Middle frontal gyrus (tissue), 1 donor: ENCODE results near the gene CACNA1F.
A peak's percentile ranks its signal among the peaks of the same experiment; 100 is the strongest.

Experiments
- DNase-seq: peaks from one replicate; pipeline ENCODE4 v3.0.0-alpha.2; 2015; ENCODE audit warnings: low spot score; ENCODE audit errors: extremely low spot score

CACNA1F gene

DNA sequence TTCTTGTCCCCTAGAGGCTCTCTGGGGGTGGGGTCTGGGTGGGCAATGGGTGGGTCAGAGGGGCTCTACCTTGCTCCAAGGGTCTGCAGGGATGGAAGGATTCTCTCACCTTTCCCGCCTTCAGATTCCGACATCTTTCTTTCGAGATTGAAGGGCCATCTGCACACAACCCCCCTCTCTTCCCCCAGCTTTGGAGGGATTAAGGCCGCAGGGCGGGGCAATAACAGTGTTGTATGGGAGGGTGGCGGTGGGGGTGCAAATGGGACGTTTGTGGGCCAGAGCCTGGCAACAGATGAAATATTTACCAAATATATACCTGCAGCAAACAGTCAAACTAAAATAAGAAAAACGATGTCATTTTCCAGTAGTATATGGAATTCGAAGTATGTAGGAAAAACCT is at the start of gene CACNA1F:
Gene CACNA1F (minus strand): TSS at position 165 of the 400 bp plus-strand sequence. CDS start 31 bp downstream, at position 134.
- no peak for DNase-seq

GRCh38 chrX:49282647-49283011 is 49.5 kb upstream of the CACNA1F start:
- no peak for DNase-seq

- DNase-seq, result no peak
Measured at GRCh38 chrX:49278081-49278480, 44.9 kb upstream of the CACNA1F start.

DNA sequence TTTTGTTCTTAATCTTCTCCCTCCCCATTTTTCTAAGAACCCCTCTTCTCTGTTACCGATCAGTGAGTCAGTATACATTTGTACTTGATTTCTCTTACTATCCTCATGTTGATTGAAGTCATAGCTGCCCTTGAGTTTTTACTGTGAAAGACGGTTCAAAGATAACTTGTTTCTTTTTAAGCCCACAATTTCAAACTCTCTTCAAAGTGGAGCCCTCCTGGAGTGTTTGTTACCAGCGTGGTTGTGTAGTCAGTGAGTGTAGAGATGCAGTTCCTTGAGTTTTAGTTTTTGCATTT is 44.3 kb upstream of the CACNA1F start:
- DNase-seq, result no peak

GRCh38 chrX:49276671-49277534 is 43.8 kb upstream of the CACNA1F start:
- no peak for DNase-seq

DNA sequence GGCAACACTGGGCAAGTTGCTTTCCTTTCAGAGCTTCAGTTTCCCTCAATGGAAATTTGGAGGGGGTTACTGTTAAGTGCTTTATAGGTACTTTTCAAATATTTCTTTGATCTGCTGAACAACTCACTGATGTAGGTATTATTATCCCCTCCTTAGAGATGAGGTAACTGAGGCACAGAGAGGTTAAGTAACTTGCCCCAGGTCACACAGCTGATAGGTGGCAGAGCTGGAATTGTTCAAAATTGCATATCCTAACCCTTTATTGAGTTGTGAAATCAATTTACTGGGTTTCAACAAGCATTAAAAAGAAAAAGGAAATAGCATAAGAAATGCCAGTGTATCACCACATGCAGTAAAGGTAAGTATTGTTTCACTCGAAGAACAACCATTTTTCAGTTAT is 43.1 kb upstream of the CACNA1F start:
- no peak for DNase-seq

DNA sequence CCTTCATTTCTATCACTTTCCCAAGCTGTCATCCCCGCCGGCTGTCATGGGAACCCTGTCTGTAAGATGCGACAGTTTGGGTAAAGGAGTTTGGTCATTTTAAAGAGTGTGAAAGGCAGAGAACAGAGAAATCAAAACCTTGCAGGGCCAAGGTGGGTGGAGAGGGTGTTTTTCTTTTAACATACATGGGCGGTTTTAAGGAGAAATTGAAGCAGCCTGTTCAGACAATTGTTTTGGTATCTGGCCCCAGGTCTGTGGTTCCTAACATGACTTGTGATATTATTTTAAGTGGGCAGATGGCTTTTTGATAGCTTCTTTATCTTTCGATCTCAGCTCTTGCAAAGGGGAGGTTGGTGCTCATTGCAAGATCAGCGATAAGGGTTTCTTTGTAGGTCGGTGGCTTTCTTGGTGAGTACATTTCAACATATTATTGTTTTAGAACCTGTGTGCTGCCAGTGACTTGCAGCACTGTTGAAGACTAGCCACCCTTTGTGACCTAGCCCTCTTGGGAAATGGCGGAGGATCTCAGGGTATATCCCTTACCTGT is 40.1 kb upstream of the CACNA1F start:
- no peak for DNase-seq

DNA sequence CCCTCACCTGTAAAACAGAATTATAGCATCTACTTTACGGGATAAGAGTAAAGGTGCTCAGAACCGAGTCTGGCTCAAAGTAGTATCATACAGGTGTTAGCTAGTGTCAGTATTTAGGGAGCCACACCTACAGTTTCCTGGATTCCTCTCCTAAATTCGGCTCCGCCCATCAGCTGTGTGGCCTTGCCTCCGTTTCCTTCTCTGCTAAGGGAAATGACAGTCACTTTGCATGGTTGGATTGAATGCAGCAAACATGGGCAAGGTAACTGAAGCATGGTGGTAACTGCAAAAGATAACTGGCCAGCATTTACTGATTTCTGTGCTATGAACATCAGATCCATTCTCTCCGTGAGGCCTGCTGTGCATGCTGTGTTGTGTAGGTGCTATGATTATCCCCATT is 39.3 kb upstream of the CACNA1F start:
- DNase-seq, result no peak

- DNase-seq, result no peak
Measured at GRCh38 chrX:49271341-49271740, 38.2 kb upstream of the CACNA1F start.

DNA sequence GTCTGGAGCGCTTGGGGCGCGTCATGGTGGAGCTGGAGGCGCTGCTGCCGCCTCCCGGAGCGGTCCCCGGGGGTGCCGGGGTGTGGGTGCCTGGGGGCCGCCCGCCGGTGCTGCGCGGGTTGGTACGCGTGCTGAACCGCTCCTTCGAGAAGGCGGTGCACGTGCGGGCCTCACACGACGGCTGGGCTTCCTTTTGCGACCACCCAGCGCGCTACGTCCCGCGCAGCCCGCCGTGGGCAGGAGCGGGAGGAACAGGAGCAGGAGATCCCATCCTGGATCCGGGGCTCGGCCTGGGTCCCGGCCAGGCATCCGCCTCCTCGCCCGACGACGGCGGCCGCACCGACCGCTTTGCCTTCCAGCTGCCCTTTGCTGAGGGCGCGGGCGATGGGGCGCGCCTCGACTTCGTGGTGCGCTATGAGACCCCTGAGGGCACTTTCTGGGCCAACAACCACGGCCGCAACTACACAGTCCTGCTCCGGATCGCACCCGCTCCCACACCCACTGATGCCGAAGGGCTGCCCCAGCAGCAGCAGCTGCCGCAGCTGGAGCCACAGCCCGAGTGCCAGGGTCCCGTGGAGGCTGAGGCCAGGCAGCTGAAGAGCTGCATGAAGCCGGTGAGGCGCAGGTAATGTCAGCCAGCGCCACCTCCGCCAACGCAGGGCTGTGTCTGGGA is 37.2 kb upstream of the CACNA1F start:
- no peak for DNase-seq

GRCh38 chrX:49269767-49270248 is 36.7 kb upstream of the CACNA1F start, which contains the start of gene PPP1R3F:
Gene PPP1R3F (plus strand): TSS chrX:49269793. CDS start chrX:49269870, 77 bp downstream.
- DNase-seq, result no peak

DNA sequence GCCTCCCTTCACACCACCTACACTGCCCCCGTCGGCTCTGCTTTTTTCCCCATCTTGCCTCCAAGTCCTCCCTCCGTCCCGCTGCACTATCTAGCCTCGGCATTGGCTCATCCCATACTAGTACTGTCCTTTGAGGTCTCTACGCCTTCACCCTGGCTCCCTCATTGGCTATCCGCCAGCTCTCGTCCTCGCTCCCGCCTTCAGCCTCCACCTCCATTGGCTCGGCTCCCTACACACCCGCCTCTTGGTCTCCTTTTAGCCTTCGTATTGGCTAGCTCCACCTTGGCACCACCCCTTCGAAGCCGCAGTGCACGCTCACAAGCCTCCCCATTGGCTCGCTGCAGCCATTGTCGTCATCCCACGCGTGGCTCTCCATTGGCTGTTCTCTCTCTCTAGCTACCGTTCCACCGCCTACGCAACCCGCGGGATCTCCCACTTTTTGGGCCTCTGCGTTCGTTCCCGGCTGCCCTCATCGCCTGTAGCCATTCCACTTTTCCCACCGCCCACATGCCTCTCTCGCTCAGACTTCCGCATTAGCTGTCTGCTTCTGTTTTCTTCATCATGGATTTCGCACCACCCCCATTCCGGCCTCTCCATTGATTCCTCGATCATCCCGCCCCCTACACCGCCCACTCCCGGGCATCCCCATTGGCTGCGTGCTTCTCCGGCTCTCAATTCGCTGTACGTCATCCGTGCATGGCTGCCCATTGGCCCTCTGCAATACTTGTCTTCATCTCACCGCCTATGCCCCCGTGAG is 36.0 kb upstream of the CACNA1F start:
- DNase-seq, result peak; percentile 90

- no peak for DNase-seq
Measured at GRCh38 chrX:49268702-49269009, 35.5 kb upstream of the CACNA1F start.

DNA sequence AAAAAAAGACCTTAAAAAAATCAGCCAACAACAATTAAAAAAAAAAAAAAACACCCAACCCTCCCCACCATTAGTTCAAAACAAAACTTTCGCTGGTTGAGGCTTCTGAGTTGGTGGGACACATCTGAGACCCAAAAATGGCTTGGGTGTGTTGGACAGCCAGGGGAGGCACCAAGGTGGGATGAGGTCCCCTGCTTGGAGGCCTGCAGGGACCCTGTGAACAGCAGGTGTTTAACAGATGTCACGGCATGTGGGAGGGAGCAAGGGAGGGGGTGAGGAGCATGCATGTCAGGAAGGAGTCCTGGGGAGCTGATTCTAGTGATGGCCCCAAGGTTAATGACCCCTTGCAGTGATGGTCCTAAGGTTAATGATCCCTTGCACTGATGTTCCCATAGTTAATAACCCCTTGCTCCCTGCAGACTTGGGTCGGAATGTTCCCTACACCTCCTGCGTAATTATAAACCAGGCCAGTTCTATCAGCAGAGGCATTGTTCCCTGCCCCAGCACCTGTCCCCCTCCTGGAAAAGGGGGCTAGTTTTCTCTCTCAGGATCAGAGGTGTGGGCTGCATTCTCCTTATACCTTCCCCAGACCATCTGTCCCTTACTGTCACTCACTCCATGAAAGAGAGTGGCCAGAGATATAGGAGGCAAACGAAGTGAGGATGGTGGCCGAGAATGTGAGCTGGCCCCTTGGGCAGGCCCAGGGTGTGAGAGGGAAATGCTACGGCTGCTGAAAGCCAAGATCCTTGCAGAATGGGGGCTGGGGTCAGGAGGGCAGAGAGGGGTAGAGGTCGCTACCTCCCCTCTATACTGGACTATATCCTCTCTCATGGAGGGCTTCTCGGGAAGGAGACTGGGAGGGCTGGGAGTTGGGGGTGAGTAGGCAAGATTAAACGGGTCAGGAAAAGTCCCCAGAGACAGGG is 33.6 kb upstream of the CACNA1F start:
- no peak for DNase-seq

- no peak for DNase-seq
Measured at GRCh38 chrX:49264460-49264859, 31.3 kb upstream of the CACNA1F start, which contains the start of gene FOXP3. Gene FOXP3 (minus strand): TSS chrX:49264710. CDS start chrX:49258505, 6,205 bp downstream.

- DNase-seq, result no peak
Measured at GRCh38 chrX:49263631-49264030, 30.5 kb upstream of the CACNA1F start.

DNA sequence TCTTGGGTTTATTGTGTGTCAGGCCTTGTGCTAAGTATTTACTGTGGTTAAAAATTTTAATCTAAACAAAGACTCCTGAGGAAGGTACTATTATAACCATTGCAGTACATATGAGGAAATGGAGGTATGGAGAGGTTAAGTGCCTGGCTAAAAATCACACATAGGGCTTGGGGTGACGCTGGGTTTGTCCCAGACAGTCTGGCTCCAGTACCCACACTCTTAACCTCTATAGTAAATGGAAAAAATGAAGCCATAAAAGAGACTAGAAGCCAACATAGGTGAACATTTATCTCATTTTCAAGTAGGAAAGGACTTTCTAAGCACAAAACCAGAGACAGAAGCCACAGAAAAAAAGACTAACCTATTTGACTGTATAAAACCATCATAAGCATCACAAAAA is 29.5 kb upstream of the CACNA1F start:
- no peak for DNase-seq

DNA sequence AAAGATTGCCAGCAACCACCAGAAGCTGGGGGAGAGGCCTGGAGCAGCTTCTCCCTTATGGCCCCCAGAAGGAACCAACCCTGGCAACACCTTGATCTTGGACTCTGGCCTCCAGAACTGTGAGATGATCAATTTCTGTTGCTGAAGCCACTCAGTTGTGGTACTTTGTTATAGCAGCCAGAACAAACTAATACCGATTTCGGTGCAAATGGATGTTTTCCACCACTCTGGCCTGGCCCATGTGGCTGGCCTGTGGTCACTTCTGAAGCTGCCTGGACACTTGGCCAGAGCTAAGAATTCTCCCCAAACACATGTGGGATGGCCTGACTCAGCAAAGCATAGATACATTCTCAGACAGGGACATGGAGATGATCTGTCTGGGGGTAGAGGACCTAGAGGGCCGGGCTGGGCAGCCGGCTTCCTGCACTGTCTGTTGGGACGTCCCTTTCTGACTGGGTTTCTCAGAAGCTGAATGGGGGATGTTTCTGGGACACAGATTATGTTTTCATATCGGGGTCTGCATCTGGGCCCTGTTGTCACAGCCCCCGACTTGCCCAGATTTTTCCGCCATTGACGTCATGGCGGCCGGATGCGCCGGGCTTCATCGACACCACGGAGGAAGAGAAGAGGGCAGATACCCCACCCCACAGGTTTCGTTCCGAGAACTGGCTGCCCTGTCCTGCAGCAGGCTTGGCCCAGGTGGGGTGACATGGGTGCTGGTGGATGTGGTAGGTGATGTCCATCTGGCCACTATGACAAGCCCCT is 27.3 kb upstream of the CACNA1F start:
- no peak for DNase-seq

GRCh38 chrX:49258749-49259124 is 25.6 kb upstream of the CACNA1F start:
- DNase-seq, result no peak
